Tibial artery (tissue), 4 donors: ENCODE measurements around the gene SPAG8.

ENCODE experiments used
- DNase-seq, 2 donors: peaks; one replicate each; pipeline ENCODE4 v3.0.0-alpha.2; 2019
- H3K27ac ChIP-seq, 2 donors: fragments of 200-600 bp; sonication (generic) in 1 of 2; 1 replicate in 1 of 2; 2 replicates in 1 of 2; pipeline ENCODE4 v1.5.1; 2018 to 2019; ENCODE audit warnings: mild to moderate bottlenecking in 1 of 2
- H3K27me3 ChIP-seq, 2 donors: fragments of 200-600 bp; sonication (generic) in 1 of 2; one replicate each; pipeline versions ENCODE4 v1.5.1 to v1.6.0; 2016 to 2019
- H3K36me3 ChIP-seq, 3 donors: fragments of 200-600 bp; sonication (generic) in 2 of 3; one replicate each; pipeline ENCODE4 v1.5.1; 2016 to 2019; ENCODE audit warnings: mild to moderate bottlenecking in 2 of 3
- H3K4me1 ChIP-seq, 4 donors: fragments of 200-600 bp; sonication (generic) in 2 of 4; 1 replicate in 3 of 4; 2 replicates in 1 of 4; pipeline ENCODE4 v1.5.1; 2016 to 2019
- H3K4me3 ChIP-seq, 2 donors: fragments of 200-600 bp; sonication (generic) in 1 of 2; 1 replicate in 1 of 2; 2 replicates in 1 of 2; pipeline ENCODE4 v1.5.1; 2018 to 2019; ENCODE audit warnings: mild to moderate bottlenecking in 2 of 2
- H3K9me3 ChIP-seq, 3 donors: fragments of 200-600 bp; sonication (generic) in 1 of 3; one replicate each; pipeline ENCODE4 v1.5.1; 2016 to 2019
- intact Hi-C: fragments of 100-400 bp; cut with DNase I; formaldehyde crosslinking; loops from one replicate; pipeline ENCODE4 v1.15.0; 2023; ENCODE audit warnings: low total_unique reads
- TF ChIP-seq, protein P1 (sequence below), 2 experiments: fragments of 200-600 bp in 1 of 2; fragments of 450-650 bp in 1 of 2; IDR thresholded peaks; one replicate each; pipeline ENCODE4 v1.5.1; 2017 to 2019; ENCODE audit warnings: antibody characterized with exemption in 2 of 2, mild to moderate bottlenecking in 1 of 2, moderate library complexity in 1 of 2

SPAG8 gene

DNA sequence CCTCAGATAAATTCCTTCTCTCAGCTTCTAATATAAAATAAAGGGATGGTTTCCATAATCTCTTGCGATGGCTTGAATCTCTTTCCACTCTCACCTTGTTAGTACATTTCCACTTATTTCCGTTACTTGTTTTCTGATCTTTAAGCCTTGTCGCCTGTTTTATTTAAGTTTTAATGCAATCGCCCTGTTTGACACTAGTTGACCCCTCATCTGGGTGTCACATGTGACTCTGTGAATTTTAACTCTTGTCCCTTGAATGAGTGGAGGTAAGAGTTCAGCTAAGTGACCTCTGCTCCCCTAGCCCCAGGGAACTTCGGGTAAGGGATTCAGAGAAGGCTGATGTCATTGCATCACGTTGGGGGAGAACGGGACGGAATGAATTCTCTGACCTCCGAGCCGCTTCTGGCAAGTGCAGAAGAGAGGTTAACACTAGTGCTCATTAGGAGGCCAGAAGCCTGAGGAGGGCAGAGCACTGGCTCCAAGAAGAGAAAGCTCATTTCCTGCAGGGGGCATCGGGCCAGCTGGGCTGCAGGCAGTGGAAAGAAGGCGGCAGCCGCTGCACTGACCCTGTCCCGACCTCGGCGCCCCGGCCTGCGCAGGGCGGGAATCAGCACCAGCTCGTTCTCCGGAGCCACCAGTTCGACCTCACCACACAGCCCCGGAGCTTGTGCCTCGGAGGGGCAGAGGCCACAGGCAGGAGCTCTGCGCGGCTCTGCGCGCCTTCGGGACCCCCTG is 2.2 kb upstream of the SPAG8 start:
- peak overlapping the region; percentile 90 to 97 for H3K27ac ChIP-seq
- H3K36me3 ChIP-seq, result peaks cover 1 to 4% (median 3%) of the 10 kb centered on the region in 3 donors
- peaks cover 0 to 38% (median 30%) of the 10 kb centered on the region in 4 donors for H3K4me1 ChIP-seq
- no peaks in the 10 kb centered on the region for H3K9me3 ChIP-seq
- H3K27me3 ChIP-seq, result no peaks in the 10 kb centered on the region
- intact Hi-C loops, result loop anchor here (2.0 to 10.0 kb wide), 2 partner anchors 15 to 69 kb away; partner anchors contain the start of genes FAM221B, GBA2, RGP1 and TMEM8B
- H3K4me3 ChIP-seq, result peak overlapping the region; percentile 72 to 90
- DNase-seq, result peak; percentile 71 to 85
- TF ChIP-seq, protein P1, sequence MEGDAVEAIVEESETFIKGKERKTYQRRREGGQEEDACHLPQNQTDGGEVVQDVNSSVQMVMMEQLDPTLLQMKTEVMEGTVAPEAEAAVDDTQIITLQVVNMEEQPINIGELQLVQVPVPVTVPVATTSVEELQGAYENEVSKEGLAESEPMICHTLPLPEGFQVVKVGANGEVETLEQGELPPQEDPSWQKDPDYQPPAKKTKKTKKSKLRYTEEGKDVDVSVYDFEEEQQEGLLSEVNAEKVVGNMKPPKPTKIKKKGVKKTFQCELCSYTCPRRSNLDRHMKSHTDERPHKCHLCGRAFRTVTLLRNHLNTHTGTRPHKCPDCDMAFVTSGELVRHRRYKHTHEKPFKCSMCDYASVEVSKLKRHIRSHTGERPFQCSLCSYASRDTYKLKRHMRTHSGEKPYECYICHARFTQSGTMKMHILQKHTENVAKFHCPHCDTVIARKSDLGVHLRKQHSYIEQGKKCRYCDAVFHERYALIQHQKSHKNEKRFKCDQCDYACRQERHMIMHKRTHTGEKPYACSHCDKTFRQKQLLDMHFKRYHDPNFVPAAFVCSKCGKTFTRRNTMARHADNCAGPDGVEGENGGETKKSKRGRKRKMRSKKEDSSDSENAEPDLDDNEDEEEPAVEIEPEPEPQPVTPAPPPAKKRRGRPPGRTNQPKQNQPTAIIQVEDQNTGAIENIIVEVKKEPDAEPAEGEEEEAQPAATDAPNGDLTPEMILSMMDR (IDR thresholded peaks at IDR 0.05), result no peak

DNA sequence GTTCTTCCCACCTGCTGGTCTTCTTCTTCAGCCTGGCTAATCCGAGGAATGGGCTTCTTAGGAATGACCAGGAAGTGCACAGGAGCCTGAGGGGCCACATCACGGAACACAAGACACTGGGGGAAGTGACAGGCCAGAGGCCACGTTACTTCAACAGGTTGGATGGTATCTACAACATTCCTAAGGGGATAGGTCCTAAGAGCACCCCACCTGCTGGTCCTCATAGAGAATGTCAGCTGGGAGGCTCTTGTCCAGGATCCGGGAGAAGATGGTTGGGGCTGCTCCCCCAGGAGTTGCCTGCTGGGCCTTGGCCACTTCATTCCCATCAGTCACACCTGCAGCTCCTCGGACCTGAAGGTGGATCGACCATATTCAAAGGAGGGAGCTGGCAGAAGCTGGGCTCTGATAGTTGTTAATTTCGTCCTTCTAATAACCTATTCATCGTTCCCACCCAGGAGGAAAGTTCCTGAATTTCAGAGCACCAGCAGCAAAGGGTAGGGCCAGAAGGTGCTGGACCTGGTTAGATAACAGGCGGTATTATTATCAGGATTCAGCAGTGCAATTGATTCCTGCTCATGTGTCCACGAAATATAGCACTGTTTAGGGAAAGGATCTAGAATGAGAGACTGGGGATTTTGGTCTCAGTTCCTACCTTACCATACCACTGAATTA is 1.5 kb upstream of the SPAG8 start:
- TF ChIP-seq, protein P1 (IDR thresholded peaks at IDR 0.05), result no peak
- Histone ChIP-seq H3K4me3 (no peak overlapping the region), H3K27me3 (no peaks in the 10 kb centered on the region), H3K27ac (peak overlapping the region; percentile 90 to 97), H3K36me3 (peaks cover 4 to 11% (median 10%) of the 10 kb centered on the region in 3 donors), H3K4me1 (peaks cover 0 to 38% (median 30%) of the 10 kb centered on the region in 4 donors), H3K9me3 (no peaks in the 10 kb centered on the region)
- DNase-seq, result no peak
- intact Hi-C loops, result loop anchor here (2.0 to 10.0 kb wide), 2 partner anchors 15 to 69 kb away; partner anchors contain the start of genes FAM221B, GBA2, RGP1 and TMEM8B

DNA sequence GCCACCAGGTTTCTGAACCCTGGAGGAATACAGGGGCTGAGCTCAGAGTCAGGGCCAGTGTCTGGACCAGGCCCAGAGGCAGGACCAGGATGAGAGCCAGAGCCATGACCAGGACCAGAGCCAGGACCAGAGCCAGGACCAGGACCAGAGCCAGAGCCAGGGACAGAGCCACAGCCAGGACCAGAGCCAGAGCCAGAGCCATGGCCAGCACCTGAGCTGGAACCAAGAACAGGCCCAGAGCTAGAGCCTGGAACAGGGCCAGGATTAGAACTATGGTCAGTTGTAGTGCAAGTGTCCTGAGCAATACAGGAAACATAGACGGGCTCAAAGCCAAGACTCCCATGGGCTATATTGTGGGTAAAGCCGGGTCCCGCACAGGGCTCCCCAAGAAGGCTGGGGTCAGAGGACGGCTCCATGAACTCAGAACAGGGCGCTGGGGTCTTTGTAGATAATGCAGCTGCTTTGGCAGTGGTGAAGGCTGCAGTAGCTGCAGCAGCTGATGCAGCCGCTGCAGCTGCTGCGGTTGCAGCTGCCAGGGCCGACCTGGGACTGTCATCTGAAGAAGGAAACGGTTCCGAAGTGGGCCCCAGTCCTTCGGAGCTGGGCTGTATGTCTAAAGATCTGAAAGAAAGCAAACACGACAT is 559 bp downstream of the SPAG8 start:
- no peaks in the 10 kb centered on the region for H3K9me3 ChIP-seq
- H3K27ac ChIP-seq, result peak overlapping the region; percentile 59 to 97
- TF ChIP-seq, protein P1 (IDR thresholded peaks at IDR 0.05), result no peak
- peaks cover 0 to 38% (median 30%) of the 10 kb centered on the region in 4 donors for H3K4me1 ChIP-seq
- no peaks in the 10 kb centered on the region for H3K27me3 ChIP-seq
- peak overlapping the region; percentile 48 to 50 for H3K4me3 ChIP-seq
- peaks cover 18 to 32% (median 28%) of the 10 kb centered on the region in 3 donors for H3K36me3 ChIP-seq
- no peak for DNase-seq
- intact Hi-C loops, result loop anchor here (10.0 kb wide), 1 partner anchor 67 kb away; the partner anchor contains the start of genes GBA2 and RGP1

DNA sequence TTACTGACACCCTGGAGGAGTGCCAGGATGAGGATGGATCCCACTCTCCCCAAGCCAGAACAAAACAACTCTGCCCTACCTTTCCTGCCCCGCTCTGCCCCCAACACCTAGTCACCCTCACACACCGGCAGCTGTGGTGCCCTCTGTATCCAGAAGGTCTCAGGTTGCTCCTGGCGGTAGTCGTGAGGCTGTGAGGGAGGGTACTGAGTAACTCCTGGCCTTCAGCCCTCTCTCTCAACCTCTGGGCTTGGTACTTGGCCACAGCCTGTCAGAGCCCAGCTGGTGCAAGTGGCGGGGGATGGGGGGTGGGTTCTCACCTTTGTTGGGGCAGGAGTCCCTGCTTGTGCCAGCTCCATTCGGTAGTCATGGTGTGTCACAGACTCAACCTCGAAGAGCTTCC is 1.9 kb downstream of the SPAG8 start:
- Histone ChIP-seq H3K27me3 (no peaks in the 10 kb centered on the region), H3K36me3 (peaks cover 24 to 46% (median 42%) of the 10 kb centered on the region in 3 donors), H3K4me1 (peaks cover 0 to 38% (median 30%) of the 10 kb centered on the region in 4 donors), H3K9me3 (no peaks in the 10 kb centered on the region), H3K27ac (no peak overlapping the region), H3K4me3 (no peak overlapping the region)
- intact Hi-C loops, result loop anchor here (10.0 kb wide), 1 partner anchor 65 kb away; the partner anchor contains the start of genes GBA2 and RGP1
- DNase-seq, result no peak
- TF ChIP-seq, protein P1 (IDR thresholded peaks at IDR 0.05), result no peak

DNA sequence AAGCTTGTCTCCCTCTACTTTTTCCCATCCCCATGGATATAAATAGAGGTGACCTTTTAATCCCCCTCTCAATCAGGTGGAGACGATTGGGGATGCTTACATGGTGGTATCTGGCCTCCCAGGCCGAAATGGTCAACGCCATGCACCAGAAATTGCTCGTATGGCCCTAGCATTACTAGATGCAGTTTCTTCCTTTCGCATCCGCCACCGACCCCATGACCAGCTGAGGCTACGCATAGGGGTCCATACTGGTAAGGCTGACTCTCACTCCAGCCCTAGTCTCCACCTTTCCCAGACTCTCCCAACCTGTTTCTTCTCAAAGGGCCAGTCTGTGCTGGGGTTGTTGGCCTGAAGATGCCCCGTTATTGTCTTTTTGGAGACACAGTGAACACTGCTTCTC is 3.6 kb downstream of the SPAG8 start:
- peaks cover 0 to 27% (median 22%) of the 10 kb centered on the region in 4 donors for H3K4me1 ChIP-seq

More for the DNA sequence above, 3.6 kb downstream of the SPAG8 start:
- Histone ChIP-seq H3K36me3 (peaks cover 26 to 58% (median 42%) of the 10 kb centered on the region in 3 donors), H3K9me3 (no peaks in the 10 kb centered on the region), H3K27me3 (no peaks in the 10 kb centered on the region), H3K27ac (no peak overlapping the region), H3K4me3 (no peak overlapping the region)
- TF ChIP-seq, protein P1 (IDR thresholded peaks at IDR 0.05), result no peak
- intact Hi-C loops, result no loop called here
- DNase-seq, result no peak
